Germinal center (tissue), 1 donor: ENCODE results near the gene ITIH5.

Experiments used
- DNase-seq: peaks from one replicate; pipeline ENCODE4 v3.0.0; 2012; ENCODE audit warnings: mixed read lengths, low spot score

The ITIH5 gene

DNA sequence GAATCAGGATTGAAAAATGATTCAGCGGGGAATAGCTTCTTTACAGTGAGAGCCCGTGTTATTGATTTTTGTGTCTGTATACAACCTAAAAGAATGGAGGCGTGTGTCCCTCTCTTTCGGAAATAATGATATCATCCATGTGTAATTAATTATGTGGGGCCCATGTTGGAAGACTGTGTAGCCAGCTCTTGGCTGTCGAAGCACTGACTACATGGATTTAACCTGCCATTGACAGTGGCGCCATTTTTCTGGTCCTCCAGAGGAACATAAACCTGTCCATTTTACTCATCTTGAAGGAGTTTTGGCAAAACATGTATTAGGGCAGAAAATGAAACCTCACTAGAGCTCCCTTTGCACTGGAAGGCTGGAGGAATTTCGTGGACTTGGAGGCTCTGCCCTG, 119.6 kb downstream of the ITIH5 start:
- no peak for DNase-seq

DNA sequence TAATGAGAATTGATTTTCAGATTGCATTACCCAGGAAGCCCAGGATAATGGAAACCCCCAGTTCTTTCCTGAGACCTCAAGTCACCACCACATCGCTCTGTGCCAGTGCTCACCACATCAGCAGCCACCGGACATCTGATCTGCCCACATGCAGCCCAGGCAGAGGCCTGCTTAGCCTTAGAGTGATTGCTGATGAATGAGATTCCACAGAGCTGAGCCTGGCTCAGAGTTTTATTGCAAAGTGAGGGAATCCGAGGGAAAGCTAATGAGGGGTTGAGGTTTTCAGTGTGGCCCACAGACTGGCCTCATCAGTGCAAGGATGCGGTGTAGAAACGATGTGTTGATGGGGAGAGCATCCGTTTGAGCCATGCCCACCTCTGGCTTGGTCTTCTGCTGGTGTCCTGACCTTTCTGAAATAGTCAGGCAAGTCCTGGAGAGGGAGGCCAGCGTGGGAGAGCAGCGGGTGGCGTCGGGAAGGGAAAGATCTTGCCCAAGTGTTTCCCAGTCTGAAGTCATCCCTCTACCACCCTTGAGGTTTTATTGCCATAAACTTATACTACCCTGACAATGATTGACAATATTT, 120.3 kb downstream of the ITIH5 start:
- DNase-seq = no peak

DNA sequence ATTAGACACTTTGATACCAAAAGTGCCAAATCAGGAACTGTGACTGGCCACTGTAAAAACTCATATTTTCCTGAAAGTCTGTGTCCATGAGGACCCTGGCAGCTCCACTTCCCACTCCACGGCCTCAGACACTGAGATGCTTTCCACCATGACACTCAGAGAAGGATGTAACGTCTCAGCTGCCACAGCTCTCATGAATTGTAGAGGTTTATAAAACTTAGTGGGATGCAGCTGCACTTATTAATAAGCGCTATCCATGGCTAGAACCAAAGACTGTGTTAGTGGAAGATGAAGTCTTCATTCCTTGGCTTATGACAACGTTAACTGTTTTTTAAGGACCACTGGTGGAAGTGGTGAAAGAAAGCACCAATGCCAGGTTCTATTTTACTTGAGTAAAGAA, 121.0 kb downstream of the ITIH5 start:
- no peak for DNase-seq

DNA sequence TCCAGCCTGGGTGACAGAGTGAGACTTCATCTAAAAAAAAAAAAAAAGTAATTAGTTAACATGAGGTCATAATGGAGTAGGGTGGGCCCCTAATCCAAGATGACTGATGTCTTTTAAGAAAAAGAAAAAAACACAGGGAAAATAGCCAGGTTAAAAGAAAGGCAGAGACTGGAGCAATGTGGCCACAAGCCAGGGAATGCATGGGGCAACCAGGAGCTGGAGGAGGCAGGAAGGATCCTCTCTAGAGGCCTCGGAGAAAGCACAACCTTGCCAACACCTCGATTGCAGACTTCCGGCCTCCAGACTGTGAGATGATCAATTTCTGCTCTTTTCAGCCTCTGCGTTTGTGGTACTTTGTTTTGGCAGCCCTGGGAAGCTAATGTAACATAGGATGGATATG, 121.5 kb downstream of the ITIH5 start:
- no peak for DNase-seq

DNA sequence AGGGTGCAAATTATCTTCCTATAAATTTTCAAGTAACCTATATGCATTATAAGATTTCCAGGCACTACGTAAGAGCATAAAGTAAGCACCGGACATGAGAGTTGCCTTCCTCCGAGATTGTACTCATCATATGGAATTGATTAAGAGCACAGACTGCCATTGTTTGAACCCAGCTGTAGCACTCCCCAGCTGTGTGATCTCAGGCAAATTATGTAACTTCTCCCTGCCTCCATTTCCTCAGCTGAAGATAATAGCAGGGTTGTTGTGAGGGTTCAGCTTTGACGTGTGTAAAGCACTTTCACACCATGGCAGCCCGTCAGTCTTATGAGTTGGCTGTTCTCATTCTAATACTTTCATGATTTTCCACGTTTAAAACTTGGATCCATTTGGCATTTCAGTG, 122.6 kb downstream of the ITIH5 start:
- DNase-seq = no peak

DNA sequence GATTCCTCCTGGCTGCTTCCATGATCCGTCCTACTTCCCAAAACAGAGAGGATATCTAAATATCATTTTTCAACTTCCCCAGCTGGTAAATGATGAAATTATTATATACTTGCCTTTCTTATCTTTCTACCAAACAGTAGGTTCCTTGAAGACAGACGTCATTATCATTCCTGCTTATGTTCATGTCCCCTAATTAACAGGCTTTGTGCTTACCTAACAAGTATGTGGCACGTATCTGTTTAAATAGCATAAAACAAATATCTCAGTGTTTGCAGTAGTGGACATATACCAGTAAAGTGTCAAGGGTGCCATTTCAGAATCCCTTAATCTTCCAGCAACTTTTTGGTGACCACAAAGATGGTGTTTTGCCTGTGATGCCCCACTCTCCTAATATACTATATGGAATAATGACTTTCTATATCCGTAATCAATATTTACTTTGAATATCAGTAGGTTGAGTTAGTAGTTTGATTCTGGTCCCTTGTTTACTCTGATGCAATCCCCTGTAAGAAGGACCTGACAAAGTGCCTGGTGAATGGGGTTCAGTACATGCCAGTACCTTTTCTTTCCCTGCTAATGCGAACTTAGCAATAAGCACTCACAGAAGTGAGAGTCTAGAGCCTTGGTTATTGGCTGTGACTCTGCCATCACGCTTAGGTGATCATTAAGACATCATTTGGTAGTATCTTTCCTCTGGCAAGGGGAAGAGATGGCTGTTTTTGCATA, 124.4 kb downstream of the ITIH5 start:
- no peak for DNase-seq

DNA sequence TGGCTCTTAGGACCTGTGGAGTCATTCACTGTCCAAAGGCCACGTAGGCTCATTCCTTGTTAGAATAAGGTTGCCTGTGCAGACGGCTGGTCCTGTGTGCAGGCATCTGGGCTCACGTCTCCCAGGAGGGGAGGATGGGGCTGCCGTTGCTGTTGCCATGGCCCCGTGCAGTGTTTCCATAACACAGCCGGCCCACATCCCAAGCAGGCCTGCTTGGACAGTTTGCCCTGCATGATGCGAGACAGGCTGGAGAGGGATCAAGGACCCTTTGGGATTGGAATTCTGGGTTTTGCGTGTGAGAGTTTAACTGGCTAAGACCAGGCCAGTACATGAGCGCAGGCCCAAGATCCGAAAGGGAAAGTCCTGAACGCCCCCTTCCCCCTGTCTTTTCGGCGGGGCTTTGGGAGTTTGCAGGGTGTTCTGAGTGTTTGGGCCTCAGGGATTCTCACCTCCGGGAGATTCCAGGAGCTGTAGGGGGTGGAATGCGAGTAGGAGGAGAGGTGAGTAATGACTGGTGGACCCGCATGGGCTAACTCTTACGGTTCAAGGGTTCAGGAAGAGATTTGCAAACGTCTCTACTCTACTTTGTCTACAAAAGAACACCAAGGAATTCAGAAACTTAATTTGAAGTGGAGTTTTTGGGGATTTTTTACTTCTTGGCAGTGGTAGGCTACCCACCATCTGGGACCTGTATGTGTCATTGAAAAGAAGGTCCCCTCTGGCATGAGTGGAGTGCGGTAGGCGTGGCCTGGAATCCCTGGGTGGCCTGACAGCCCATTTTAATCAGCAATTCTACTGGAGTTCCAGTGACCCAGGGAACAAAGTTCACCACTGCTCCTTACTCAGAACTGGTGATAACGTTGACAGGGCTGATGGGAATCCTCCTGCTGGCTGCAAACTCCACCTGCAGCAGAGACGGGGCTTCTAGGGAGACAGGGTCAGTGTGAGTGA, 125.4 kb downstream of the ITIH5 start:
- DNase-seq = no peak

DNA sequence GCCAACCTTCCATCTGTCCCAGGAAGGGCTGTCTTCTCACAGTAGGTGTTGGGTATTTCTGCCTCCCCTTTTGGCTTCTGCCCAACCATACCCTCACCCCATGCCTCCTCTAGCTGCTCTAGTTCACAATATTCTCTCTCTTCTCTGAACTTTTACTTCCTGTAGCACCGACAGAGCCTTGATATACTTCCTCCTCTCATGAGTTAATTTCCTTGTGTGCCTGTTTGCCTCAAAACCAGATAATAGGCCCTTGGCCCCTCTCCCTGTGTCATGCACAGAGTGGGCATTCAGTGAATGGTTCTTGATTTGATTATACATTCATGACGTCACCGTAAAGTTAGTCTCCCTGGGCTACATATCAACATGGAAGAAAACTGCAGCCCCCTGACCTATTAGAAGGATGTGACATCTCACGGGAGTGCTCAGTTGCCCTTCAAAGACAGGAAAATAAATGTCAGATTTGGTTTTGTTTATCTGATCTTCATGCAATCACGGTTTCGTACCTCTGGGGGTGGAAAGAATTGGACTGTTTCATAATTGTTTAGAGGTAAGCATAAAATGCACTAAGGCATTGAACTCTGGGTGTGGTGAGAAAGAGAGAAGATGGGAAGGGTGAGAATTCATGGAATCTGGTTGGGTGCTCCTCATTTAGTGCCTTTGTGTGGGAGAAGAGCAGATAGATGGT, 127.7 kb downstream of the ITIH5 start:
- DNase-seq = no peak

DNA sequence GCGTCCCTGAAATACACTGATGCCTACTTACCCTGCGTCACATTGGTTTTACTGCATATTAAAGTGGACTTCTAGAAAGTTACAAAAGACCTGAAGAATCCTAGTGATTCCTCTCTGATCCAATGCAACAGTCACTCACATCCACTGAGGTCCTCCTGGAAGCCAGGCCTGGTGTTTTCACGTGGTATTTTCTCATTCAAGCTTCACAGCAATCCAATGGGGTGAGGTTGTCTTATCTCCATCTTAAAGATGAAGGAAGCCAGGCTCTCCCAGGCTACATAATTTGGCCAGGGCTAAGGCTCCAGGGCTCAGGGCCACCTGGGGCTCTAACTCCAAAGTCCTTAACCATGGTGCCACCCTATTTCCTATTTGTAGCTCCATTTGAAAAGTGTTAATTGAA, 129.6 kb downstream of the ITIH5 start:
- no peak for DNase-seq

DNA sequence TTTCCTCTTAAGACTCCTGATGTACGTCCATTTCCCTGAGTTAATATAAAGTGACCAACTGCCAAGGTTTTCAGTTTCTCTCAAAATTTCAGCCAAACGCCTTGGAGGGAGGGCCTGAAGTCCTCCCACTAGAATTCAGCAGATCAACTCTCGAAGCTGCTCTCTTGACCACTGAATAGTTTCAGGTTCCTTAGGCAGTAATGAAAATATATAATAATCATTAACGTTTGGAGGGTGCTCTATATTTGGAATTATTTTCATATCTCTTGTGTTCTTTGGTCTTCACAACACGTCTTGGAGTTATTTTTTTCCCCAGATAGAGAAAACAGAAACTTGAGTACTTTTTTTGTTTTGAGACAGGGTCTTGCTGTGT, 132.3 kb downstream of the ITIH5 start:
- DNase-seq = no peak

DNA sequence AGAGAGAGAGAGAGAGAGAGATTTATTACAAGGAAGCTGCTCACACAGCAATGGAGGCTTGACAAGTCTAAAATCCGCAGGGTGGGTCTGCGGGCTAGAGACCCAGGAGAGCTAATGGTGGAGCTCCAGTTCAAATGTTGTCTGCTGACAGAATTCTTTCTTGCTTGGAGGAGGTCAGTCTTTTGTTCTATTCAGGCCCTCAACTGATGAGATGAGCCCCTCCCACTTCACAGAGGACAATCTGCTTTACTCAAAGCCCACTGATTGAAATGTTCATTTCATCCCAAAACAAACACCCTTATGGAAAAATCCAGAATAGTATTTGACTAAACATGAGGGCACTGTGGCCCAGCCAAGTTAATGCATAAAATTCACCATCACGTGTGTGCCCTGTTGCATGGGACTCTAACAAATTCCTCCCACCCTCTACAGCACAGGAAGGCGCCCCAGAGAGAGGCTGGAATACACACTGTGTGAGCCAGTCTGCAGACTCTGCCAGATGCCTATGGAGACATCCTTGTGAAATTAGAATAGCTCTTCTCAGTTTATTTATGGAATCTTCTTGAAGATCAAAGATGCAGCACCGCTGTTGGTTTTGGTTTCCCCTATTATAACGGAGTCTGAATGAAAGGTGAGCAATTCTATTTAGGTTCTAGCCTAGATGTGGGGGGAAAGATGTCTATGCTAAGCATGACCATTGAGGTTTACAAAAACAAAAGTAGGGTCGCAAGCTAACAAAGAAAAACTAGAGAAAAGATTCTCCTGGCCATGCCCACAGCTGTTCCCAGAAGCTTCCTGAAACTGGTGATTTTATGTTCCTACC, 132.9 kb downstream of the ITIH5 start:
- no peak for DNase-seq

DNA sequence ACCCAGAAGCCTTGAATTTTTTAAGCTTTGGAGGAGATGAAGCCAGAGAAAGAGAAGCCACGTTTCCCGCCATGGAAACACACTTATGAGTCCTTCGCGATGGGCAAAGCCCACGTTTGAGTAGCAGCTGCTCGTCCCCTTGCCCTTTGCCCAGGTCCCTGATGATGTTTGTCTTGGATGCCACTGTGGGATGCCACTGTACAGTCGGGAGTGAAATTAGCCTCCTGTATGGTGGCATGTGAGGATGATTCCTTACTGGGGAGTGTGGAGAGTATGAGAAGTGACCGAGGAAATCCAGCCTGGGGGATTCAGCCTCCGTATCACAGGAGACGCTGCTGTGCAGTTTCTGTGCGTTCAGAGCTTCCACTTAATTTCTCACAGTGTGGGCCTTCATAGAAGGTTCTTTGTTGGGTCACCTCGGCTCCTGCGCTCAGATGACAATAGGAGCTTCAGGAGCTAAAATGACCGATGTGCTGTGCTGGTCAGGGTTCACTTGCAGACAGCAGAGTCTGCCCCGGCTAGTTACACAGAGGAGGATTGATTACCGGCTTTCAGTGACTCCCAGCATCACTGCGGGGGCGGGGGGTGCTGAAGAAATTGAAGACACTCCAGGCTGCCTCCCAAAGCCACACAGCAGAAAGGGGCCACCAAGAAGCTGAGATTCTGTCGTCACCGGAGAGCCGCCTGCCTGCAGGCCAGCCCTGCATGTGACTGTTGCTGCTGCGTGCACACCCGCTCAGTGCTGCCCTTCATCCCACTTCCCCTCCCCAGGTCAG, 133.9 kb downstream of the ITIH5 start:
- DNase-seq = no peak

DNA sequence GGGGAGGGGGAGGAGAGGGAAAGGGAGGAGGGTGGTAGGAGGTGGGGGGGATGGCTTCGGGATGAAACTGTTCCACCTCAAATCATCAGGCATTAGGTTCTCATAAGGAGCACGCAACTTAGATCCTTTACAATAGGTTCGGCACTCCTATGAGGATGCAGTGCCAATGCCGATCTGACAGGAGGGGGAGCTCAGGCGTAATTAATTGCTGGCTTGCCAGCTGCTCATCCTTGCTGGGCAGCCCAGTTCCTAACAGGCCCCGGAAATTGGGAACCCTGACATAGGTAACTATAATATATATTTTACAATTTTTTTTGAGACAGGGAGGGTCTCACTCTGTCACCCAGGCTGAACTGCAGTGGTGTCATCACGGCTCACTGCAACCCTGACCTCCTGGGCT, 137.1 kb downstream of the ITIH5 start:
- DNase-seq = no peak

DNA sequence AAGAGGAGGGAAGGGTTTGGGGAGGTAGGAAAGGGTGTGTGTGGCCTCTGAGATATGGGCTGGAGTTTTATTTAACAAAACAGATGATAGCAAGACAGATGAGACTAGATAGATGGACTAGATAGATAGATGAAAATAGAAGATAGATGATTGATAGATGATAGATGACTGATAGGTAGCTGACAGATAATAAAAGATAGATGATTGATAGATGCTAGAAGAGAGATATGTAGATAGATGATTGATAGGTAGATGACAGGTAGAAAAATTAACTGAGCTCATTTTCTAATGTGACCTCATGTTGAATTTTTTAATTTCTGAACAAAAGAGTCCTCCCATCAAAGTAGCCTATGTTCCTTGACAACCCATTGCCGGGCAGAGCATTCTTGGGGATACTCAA, 139.3 kb downstream of the ITIH5 start:
- DNase-seq = no peak

DNA sequence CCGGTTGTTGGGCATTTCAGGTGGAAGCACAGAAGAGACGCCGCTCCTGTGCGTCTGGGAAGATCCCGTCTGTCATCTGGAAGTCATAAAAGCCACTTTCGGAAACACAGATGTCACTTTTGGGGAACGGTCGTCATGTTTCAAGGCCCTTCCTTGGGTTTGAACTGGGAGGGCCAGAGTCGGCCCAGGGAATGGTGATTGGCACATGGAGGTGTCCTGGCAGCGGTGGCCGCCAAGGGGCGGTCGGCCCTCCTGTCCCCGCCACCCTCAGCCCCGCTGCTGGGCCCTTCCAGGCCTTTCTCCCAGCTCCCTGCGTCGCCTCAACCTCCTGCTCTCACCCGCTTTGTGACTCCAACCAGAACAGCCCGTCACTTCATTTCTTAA, 140.8 kb downstream of the ITIH5 start:
- no peak for DNase-seq

DNA sequence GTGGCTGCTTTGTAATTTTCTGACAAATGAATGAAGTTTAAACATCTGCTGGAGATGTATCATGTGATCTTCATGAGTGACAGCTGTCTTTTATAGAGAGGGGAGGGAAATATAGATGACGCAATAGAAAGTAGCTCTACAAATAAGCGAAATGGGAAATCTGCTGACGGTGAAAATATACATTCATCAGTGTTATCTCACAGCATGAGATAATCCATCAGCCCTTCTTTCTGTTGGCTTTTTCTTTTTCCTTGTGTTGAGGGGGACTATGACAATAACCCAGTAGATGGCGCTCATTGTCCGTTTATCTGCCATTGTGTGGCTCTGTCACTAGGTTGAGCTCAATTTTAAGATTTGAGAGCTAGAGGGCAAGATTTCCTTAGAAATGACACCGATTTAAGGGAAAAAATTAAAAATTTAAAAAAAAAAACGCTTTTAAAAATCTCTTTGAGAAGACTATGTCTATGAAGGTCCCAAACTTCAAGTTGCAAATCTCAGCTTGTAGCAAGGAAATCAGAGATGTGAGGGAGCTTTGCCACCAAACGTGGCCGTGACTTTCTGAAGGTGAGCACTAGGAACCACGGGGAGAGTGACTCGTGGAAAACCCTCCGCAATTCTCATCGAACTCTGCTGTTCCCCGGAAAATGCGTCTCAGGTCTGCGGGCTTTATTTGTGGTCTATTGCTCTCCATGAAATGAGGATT, 141.3 kb downstream of the ITIH5 start:
- peak; percentile 74 for DNase-seq

DNA sequence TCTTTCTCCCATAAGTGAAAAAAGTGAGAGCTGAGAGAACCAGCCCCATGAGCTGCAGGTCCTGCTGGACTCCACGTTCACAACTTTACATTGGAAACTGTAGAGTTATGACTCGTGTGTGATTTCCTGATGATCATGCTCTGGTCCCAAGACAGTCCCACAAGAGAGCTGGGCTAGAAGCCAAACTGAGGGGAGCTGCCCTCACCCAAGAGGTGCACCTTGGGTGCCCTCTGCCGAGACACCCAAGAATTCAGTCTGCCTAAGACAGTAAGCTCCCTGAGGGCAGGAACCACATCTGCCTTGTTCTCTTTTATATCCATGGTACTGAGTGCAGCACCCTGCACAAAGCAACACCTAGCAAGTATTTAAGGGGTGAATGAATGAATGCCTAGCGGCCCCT, 143.1 kb downstream of the ITIH5 start:
- no peak for DNase-seq

DNA sequence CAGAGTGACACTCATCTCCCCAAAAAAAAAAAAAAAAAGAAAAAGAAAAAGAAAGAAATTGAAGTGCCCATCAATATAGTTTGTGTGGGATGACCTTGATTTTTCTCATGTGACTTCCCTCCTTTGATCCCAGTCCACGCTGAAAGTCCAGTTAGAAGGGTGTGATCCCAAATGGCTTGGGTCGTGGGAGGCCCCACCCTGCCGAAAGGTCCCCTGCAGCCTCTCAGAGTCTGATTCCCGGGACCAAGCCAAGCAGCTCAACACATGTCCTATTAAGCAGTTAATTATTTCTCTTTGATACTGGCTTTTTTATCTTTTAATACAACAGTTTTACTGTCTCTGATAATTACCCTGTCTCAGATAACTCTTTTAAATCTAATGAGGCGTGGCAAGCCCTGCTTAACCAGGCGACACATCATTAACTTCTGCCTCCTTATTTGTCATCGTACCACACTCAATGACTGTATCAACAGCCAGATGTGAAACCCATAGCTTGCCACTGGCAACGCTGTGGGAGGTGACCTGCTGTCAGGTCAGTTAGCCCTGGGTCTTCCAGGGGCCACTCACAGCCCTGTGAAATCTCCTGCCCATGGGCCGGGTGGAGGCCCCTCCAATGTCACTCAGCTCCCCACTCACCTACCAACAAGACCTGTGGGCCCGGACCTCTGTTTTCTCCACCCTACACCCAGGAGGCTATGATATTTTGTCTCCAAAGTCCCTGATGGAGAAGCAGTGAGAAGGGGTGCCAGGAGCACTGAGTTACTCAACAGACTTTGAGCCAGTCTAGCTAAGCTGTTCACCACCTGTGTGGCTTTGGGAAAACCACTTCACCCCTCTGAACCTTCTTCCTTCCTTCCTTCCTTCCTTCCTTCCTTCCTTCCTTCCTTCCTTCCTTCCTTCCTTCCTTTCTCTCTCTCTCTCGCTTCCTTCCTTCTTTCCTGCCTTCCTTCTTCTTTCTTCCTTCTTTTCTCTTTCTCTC, 146.0 kb downstream of the ITIH5 start:
- DNase-seq = peak; percentile 20

DNA sequence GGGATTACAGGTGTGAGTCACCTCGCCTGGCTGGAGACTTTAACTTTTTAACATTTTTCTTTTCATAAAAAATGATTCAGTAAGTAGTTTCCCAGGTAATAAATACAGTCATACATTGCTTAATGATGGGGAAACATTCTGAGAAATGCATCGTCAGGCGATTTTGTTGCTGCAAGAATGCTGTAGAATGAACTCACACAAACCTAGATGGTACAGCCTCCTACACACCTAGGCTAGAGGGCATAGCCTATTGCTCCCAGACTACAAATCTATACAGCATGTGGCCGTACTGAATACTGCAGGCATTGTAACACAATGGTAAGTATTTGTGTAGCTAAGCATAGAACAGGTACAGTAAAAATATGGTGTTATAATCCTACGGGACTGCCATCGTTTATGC, 147.4 kb downstream of the ITIH5 start:
- DNase-seq = no peak
